ENCODE measurements around the gene CAMSAP2. TPM values are rescaled to one million over a fixed set of nuclear protein-coding genes. Genes with fewer than 3 reads are reported as not detected.
A peak's percentile ranks its signal among the peaks of the same experiment; 100 is the strongest.

Gene CAMSAP2
- total RNA-seq, 1 donor from 2014 or later: 21.4 TPM

DNA sequence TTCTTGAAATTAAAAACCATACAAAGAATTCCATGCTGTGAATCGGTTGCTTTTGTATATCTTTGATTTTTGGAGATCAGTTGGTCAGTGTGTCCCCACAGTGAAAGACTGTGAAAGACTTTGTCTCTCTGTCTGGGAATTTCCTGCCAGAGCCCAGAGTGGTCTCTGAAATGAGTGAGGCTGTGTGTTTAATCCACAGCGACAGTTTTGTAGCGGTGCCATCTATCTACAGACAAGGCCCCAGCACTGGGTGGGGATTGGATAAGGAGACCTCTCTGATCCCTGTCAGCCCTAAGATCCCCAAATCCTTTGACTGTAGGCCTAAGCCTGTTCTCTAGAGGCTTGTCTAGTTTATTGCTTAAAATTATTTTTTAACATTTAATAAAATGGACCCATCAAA is 144.4 kb downstream of the CAMSAP2 start:
- DNase-seq (ENCODE audit: low spot score): no peak

DNA sequence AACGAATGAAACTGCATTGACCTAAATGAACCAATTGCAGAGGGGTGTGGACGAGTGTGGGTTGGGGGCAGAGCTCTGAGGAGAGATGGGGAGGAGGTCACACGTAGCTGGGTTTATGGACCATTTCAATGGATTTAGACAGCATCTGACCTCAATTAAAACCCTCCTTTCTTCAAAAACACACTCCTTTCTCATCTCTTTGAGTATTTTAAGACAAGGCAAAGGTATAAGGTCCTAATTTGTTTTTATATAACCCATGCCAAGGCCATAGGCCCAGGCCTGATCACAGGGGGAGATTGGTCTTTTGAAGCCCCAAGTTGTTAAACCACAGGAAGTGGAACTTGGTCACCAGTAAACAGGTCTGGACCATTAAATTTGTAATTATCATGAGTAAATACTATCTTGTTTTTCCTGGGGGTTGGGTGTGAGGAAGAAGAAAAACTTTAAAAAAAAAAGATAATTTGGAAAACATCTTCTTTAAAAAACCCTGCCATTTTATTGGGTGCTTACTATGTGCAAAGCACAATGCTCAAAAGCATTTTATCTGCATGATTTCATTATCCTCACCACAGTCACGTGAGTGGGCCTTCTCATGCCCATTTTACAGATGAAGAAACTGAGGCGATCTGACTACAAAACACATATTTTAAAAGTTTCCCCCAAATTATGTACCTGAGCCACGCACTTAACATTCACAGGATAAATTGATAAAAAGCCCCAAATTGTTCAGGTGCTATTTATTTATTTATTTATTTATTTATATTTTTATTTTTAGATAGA is 147.1 kb downstream of the CAMSAP2 start:
- no peak for DNase-seq (ENCODE audit: low spot score)

DNA sequence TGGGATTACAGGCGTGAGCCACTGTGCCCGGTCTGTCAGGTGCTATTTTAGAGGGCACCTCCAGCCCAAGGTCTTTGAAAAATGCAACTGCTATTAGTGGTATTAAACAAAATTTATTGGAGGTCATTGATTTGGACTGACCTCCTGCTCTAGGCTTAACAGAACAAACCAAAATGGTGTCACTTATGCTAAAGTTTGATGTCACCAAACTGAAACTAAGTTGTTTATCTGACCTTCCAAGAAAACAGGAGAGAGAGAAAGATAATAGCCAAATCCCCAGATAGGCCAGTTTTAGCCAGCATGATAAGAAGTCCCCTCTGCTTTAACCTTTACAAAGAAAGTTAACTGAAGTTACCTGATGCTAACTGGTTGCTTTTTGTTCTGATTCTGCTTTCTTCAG is 147.9 kb downstream of the CAMSAP2 start:
- no peak for DNase-seq (ENCODE audit: low spot score)

DNA sequence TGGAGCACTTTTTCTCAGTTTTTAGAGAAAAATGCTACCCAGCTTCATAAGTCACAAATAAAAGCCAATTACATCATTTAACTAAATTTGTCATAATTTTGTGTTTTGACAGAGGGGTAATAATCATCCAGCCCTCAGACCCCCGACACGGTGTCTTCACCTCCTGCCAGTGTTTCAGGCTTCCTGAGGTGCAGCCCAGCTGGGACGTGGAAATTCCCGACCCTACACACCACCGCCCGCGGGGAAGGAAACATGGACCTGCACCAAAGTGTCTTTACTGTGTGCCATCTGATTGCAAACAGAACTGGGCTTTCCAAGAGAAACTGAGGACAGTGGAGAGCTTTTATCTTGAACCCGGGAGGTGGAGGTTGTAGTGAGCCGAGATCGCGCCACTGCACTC is 148.3 kb downstream of the CAMSAP2 start:
- DNase-seq (ENCODE audit: low spot score): no peak

DNA sequence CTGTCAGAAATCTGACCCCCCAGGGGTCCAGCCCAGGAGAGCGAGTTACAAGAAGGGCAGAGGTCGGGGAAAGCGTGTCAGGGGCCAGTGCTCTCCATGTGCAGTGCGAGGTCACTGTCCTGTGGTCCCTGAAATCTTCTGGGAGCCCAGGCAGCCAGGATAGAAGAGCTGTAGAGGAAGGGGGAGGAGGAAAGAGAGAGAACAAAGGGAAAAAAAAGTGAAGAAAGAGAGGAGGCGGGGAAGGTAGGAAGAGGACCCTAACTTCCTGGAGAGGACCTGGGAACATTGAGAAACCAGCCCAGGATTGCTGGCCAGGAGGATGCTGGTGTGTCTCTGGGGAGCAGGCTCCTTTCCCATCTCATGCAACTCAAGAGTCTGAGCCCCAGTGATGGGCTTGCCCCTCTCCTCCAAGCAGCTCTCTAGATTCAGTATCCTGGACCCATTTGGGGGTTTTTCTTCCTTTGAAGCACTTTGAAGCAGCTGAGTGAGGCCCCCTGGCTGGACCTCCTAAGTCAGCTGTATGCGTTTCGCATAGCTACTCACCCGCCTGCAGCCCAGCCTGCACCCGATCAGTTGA is 149.2 kb downstream of the CAMSAP2 start:
- DNase-seq (ENCODE audit: low spot score): no peak

DNA sequence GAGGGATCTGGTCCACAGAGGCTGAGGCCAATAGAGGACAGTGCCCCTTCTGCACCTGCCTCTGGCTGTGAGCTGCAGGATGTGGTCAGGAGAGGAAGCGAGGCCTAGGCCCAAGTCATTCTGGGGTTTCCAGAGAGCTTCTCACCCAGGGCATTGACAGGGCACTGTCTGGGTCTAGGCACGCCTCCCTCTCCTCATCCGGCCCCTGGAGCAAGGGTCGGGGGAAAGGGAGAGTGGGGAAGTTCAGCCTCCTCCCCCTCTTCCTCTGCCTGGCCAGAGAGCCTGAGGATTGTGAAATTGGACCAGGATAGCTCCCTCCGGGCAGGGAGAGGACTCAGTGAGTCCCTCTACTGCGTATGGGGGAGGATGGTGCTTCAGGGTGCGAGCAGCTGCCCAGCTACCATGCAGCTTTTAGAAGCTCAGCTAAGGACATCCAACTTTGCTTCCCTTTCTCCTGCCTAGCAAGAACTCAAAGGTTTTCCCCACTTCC is 149.7 kb downstream of the CAMSAP2 start:
- DNase-seq (ENCODE audit: low spot score): no peak

DNA sequence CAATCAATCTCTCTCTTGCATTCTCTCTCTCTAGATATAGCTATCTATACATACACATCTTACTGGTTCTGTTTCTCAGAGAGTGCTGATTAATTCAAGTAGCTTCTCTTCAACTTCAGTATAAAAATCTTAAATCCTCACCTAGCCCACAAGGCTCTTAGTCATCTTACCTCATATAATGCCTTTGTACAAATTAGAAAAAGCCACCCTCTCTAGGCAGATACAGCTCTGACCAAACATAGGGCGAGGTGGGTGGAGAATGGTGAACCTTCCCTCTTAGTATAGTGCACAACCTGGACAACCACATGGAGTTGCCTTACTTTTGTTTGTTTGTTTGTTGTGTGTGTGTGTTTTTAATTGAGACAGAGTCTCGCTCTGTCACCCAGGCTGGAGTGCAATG is 150.9 kb downstream of the CAMSAP2 start:
- no peak for DNase-seq (ENCODE audit: low spot score)

DNA sequence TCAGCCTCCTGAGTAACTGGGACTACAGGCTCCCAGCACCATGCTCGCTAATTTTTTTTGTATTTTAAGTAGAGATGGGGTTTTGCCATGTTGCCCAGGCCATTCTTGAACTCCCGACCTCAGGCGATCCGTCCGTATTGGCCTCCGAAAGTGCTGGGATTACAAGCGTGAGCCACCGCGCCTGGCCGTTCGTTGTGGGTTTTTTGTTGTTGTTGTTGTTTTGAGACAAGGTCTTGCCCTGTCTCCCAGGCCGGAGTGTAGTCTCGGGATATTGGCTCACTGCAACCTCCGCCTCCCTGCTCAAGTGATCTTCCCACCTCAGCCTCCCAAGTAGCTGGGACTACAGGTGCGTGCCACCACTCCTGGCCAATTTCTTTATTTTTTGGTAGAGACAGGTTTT is 151.3 kb downstream of the CAMSAP2 start:
- no peak for DNase-seq (ENCODE audit: low spot score)

DNA sequence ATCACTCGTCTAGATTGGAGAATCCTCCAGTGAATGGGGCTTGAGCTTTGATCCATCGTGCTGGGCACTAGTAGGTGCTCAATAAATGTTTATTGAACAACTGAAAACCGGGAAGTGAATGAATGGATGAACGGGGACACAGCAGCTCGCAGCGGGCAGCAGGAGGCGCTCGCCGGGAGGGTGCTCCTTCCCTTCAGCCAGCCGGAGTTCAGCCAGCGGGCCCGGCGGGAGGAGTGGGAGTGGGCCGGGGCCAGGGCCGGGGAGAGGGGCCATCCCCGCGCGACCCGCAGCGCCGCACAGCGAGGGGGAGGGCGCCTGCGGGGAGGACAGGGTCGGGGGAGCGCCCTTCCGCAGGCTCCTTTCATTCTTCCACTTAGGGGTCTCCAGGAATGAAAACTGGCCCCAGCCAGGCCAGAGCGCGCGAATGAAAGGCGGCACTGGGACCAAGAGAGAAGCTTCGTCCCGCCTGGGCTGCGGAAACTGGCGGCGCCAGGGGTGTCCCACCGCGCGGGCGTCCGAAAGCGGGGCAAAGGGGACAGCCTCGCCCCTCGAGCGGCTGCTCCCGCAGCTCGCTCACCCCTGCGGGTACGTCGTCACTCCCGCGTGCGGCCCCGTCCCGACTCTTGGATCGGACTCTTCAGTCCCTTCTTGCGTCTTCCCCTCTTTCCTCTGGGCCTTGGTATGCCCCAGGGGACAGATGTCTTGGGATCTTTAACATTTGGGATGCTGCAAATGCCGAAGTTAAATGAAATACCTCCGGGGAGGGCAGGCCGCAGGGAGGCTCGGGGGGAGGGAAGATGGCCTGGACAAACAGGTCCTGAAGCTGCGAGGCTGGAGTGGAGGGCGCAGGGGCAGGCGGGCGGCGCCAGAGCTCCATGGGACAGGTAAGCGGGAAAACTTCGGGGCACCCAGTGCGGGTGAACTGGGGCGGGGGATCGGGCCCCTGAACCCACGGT is 152.4 kb downstream of the CAMSAP2 start:
- no peak for DNase-seq (ENCODE audit: low spot score)

DNA sequence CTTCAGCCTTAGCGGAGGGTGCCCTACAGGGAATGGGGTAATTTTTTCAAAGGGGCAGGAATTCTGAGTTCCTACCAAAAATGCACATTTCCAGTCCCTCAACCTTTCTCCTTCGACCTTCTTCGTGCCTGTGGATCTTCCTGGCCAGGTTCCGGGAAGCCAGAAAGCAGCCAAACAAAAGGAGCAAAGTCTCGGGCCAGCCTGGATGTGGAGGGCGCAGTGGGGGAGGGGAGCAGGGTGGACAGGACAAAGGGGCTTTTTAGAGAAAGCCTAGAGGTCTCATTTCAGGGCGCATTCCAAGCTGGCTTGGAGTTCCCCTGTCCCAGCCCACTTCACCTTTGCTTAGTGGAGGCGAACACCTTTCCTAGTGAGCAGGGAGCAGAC is 153.1 kb downstream of the CAMSAP2 start:
- no peak for DNase-seq (ENCODE audit: low spot score)

DNA sequence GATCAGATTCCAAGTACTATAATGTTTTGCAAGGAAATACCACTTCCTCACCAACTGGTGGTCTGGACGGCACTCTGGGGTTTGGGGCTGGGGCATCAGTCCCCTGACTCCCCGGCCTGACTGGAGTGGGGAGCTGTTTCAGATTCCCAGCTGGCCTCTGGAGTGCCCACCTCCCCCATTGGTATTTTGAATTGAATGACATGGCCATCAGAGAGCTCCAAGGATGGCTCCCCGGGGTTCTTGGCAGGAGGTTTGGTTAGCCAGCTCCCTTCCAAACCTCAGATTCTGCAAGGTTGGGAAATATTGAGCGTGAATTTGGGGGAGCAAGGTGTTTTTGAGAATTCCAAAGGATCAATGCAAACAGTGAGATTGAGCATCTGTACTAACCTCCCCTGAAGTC is 153.9 kb downstream of the CAMSAP2 start:
- no peak for DNase-seq (ENCODE audit: low spot score)

DNA sequence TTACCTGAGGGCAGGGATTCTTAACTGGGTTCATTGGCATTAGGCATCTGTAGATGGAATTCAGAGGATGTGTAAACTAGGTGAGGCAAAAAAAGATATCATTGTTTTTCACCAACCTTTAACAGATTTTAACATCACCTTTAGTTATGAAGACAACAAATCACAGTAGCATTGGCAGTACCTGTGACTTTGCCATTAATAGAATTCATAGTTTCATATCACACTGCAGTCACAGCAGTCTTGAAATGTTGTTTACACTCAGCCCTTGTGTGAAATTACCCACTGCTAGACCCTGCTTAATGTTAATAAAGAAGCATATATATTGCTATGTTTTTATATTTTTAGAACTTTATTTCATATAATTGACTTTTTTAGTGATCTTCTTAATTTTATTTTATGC is 154.3 kb downstream of the CAMSAP2 start:
- DNase-seq (ENCODE audit: low spot score): no peak

DNA sequence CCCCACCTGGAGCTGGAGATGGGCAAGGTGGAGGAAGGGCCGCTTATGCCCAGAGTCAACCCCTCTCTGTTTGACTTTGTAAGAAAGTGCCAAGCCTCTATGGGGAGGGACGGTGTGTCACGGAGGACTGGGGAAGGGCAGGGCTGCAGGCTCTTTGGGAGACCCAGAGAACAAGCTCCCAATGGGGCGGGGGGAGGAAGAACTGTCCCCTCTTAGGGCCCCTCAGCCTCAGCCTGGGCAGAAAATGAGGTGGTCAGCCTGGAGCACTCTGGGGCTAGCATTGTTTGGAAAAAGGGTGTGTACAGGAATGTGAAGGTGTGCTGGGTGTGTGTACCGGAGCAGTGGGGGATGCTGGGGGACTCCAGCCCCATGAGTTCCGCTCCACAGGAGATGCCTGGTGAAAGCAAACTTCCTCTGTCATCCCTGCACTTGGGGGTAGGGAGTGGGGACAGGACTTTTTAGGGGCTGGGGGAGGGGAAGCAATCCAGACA is 154.8 kb downstream of the CAMSAP2 start:
- DNase-seq (ENCODE audit: low spot score): no peak

DNA sequence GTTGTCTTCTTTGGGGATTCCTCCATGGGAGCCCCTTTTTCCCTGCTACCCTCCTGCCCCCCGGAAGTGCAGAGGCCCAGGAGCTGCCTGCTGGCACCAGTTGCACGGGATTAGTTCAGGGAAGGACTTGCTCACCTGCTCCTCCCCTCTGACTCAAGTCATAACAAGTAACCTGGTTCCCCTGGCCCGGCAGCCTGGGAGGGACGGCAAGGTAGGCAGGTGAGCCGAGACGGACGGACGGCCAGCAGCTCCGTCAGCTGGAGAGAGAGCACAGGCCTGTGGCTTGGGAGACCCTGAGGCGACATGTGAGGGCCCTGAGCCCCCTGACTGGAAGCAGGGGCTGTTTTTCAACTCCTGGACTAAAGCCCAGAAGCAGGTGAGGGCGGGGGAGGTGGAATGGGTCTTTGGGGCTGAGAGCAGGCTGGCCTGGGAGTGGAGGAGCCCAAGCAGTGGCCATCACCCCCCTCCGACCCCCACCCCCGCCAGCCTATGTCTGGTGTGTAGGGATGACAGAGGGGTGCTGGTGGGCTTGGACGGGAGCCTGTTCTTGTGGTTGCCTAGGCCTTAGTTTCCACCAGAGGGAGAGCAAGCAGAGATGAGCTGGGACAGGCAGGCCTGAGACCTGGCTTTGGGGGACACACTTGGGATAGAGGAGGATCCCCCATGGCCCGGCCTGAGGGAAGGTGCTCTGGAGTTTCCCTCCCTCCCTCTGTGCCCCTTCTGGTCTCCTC is 156.2 kb downstream of the CAMSAP2 start, which contains the start of gene INAVA:
Gene INAVA, plus strand, starts transcription at position 189 of the 731 bp plus-strand sequence. CDS start 3,501 bp downstream, outside the sequence.
- DNase-seq (ENCODE audit: low spot score): peak; percentile 66

DNA sequence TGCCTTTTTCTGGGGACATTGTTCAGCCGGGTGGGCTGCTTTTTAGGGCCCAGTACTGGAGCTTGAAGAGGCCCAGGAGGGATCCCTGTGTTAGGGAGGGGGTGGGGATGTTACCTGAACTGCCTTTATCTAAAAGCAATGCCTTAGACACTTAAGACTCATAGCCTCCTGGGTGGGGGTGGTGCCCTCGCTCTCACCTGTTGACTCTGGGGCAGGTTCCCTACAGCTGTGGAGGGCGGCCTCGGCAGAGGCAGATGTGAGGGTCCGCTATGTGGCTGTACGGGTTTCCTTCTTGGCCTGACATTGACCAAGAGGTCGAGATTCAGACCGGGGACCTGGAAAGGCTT is 156.7 kb downstream of the CAMSAP2 start:
- DNase-seq (ENCODE audit: low spot score): no peak

DNA sequence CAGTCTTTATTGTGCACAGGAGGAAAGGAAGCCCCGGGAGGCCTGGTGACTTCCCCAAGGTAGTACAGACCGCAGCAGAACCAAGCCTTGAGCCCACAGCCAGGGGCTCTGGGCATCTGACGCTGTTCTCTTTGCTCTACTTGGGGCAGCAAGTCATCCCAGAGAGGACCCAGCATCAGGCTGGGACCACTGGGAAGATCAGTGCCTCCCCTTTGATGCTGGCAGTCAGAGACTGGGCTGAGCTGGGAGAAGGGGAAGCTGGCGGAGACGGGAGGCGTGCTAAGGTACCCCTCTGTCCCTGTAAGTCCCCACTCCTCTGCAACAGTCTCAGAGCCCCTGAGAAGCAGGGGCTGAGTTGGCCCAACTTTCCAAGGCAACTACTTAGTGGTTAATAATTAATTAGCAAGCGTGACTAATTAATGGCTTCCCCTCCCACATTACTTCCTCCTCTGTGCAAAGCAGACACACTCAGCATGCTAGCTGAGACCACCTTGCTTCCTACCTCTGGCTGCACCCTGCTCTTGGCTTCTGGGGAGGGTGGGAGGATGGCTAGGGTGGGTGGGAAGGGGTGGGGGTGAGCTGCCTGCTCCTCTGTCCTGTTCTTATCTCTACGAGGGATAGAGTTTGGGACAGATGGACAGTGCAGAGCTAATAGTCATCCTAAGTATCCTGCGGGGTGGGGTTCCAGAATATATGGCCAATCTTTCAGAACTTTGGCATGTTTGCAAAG is 157.3 kb downstream of the CAMSAP2 start:
- no peak for DNase-seq (ENCODE audit: low spot score)

DNA sequence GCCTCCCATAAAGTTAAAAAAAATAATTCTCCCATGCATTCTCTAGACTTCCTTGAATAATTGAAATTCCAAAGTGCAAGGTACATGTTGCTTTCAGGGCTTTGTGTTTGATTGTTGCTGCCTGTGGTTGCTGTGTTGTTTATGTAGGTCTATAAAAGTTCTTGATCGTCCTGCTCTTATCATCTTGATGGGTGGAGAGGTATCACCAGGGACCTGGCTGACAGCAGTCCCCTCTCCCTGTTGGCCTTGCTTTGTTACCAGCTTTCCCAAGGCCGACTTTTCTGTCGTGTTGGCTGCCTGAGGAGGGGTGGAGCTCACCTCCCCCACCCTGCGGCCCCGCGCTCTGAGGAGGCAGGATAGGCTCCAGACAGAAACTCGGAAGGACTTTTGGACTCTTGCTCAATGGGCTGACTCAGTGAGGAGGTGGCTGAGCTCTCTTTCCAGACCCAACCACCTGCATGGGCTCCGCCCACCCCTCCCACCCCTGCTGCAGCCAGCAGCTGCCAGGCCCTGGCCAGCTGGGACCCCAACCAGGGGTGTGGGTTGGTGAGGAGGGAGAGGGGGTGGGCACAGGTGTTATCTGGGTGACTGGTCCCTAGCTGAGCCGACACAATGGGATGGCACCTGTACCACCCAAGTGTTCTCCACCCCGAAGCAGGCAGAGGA is 158.0 kb downstream of the CAMSAP2 start:
- peak; percentile 92 for DNase-seq (ENCODE audit: low spot score)

DNA sequence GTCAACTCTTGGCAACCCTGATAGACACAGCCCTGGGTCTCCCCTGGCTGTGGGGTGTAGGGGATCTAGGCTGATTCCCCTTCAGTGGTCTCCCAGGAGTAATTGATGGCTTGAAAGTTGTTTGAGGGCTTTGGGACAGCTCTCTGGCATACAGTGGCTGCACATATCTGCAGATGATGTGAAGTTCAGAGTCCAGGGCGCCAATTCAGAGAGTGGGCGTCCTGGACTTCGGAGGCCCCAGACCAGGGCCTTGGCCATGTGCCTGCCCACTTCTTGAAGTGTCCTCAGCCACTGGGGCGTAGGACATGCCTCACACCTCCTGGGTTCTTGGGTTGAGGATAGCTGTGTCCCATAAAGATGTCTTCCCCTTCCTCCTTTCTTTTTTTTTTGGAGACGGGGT is 158.6 kb downstream of the CAMSAP2 start:
- DNase-seq (ENCODE audit: low spot score): no peak

DNA sequence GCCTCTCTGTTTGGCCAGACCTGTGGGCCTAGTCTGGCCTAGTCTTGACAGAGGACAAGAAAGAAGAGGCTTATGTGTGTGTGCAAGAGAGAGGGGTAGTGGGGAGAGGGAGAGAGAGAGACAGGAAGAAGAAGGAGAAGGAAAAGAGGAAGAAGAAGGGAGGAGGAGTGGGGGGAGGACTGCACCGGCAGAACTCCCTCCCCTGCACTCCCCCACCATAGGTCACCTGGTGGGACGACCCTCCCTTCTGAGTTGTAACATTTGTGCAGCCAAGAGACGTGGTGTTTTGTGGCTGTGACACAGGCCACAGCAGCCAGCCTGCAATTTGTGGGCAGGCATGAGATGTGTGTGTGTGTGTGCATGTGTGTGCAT is 160.3 kb downstream of the CAMSAP2 start:
- no peak for DNase-seq (ENCODE audit: low spot score)

DNA sequence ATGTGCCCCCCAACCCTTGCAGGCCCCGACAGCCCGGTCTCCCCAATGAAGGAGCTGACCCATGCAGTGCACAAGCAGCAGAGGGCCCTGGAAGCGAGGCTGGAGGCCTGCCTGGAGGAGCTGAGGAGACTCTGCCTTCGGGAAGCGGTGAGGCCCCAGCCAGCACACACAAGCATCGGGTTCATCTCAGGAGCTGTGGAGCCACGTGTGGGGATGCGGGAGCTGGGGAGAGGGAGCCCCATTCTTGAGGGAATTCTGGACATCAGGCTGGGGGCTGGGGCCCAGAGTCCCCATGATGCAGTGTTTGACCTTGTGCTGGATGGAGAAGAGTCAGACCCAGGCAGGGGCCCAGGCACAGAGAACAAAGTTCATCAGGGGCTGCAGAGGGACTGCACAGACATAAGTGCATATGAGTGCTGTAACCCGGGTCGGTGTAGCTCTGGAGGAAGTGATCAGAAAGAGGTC is 160.8 kb downstream of the CAMSAP2 start:
- no peak for DNase-seq (ENCODE audit: low spot score)
